Measurements from ENCODE around the gene PITX1.

DNA sequence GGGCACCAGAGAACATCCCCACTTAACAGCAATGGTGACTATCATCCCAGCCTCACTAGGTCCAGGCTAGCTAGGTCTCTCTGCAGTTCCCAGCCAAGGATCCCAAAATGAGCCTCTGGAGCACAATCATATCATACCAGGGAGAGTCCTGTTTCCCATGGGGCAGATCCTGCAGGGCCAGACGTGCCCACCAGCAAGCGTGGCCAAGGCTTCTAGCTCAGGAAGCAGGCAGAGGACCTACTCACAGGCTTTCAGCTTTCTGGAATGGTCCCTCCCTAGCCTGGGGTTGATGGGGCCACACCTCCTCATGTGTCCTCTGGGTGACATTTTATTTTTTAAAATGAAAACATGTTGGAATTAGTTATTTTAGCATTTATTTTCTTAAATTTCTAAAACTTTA, 45.7 kb upstream of the PITX1 start:
- TF ChIP-seq, protein P1, sequence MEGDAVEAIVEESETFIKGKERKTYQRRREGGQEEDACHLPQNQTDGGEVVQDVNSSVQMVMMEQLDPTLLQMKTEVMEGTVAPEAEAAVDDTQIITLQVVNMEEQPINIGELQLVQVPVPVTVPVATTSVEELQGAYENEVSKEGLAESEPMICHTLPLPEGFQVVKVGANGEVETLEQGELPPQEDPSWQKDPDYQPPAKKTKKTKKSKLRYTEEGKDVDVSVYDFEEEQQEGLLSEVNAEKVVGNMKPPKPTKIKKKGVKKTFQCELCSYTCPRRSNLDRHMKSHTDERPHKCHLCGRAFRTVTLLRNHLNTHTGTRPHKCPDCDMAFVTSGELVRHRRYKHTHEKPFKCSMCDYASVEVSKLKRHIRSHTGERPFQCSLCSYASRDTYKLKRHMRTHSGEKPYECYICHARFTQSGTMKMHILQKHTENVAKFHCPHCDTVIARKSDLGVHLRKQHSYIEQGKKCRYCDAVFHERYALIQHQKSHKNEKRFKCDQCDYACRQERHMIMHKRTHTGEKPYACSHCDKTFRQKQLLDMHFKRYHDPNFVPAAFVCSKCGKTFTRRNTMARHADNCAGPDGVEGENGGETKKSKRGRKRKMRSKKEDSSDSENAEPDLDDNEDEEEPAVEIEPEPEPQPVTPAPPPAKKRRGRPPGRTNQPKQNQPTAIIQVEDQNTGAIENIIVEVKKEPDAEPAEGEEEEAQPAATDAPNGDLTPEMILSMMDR (IDR thresholded peaks at IDR 0.05), result no peak
- no peak for TF ChIP-seq POLR2A (IDR thresholded peaks at IDR 0.05)
